ENCODE measurements around the gene RPL10A.
"Not testable (repeated sequence)": the region's sequence is repeated elsewhere in the genome, so short reads cannot be mapped to it uniquely, and the experiment has no call there.

RPL10A gene

GRCh38 chr6:35507221-35507620 lies 39.0 kb downstream of the RPL10A start:
- no peak for DNase-seq

- no peak for DNase-seq
Observed at GRCh38 chr6:35508027-35508426, 39.8 kb downstream of the RPL10A start.

GRCh38 chr6:35508542-35508941 lies 40.3 kb downstream of the RPL10A start:
- no peak for DNase-seq

GRCh38 chr6:35510916-35511561 lies 42.8 kb downstream of the RPL10A start:
- DNase-seq = no peak

GRCh38 chr6:35511562-35511941 lies 43.4 kb downstream of the RPL10A start:
- DNase-seq = no peak

- no peak for DNase-seq
Observed at GRCh38 chr6:35512006-35512405, 43.8 kb downstream of the RPL10A start.

GRCh38 chr6:35512740-35513139 lies 44.5 kb downstream of the RPL10A start, which contains the start of gene TULP1:
Gene TULP1 (minus strand): TSS chr6:35512896. CDS start chr6:35512858, 38 bp downstream.
- DNase-seq = no peak

GRCh38 chr6:35514587-35514986 lies 46.4 kb downstream of the RPL10A start:
- no peak for DNase-seq

- DNase-seq = not testable (repeated sequence)
Observed at GRCh38 chr6:35515939-35516338, 47.7 kb downstream of the RPL10A start.

GRCh38 chr6:35516712-35517111 lies 48.5 kb downstream of the RPL10A start:
- no peak for DNase-seq

GRCh38 chr6:35517978-35518377 lies 49.8 kb downstream of the RPL10A start:
- not testable (repeated sequence) for DNase-seq

- no peak for DNase-seq
Observed at GRCh38 chr6:35518566-35519312, 50.5 kb downstream of the RPL10A start.

- DNase-seq = no peak
Observed at GRCh38 chr6:35519313-35520015, 51.3 kb downstream of the RPL10A start.

Measured in right kidney (tissue), 1 donor.